ENCODE results near the gene PLXNA2.

- TF ChIP-seq CTCF (IDR thresholded peaks at IDR 0.05) = peak; percentile 19 to 32 (median 24)
- no peak for TF ChIP-seq POLR2A (IDR thresholded peaks at IDR 0.05; ENCODE audit: low read depth)
- no peak for TF ChIP-seq EP300 (IDR thresholded peaks at IDR 0.05)
Observed at GRCh38 chr1:208242941-208243526, 1.1 kb downstream of the PLXNA2 start.
